A549 treated with Mapracorat at 1 μM for 4 hours (cell line): Measurements from ENCODE around the gene MSANTD2. TPM values are rescaled to one million over a fixed set of nuclear protein-coding genes. Genes with fewer than 3 reads are reported as not detected.

Source experiments
- total RNA-seq: library from RNA; stranded (reverse); fragments of 200-300 nt; extraction: Qiagen RNA extraction; gene quantifications from 5 replicates; pipeline ENCODE4 v1.2.3, GENCODE V29; 2022

Gene MSANTD2
- 5.5 to 6.3 TPM (median 5.8 TPM) in 5 replicates for total RNA-seq

DNA sequence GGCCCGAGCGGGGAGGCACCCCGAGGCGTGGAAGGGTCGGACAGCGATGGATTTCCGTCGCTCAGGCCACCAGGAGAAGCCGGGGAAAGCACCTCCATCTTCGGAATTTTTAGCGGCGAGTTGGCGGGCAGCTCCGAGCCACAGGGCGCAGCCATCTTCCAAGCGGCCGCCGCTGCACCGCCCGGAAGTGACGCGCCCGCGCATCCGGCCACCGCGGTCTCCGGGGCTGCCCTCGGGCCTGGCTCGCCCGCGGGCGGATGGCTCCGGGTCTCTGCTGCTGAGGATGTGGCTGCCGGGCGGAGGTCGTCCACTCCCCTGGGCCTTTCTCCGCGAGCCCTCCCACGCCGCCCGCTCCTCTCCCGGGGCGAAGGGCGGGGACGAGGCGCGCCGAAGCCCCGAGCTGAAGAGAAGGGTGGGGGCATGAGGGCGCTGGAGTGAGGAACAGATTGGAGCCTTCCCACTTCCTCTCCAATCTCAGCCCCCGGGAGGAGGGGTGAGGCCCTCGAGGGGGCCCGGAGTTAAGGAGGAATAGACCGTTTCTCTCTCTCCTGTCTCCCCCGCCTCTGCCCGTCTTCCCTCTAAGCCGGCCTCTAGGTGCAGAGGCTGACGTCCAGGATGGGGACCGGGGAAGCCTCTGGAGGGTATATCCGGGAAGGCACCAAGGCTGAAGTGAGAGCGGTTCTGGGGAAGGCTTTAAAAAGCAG, at the start of gene MSANTD2:
Gene MSANTD2, minus strand, starts transcription at position 181 of the 704 bp plus-strand sequence. Its CDS starts 26 bp downstream, at position 155.

DNA sequence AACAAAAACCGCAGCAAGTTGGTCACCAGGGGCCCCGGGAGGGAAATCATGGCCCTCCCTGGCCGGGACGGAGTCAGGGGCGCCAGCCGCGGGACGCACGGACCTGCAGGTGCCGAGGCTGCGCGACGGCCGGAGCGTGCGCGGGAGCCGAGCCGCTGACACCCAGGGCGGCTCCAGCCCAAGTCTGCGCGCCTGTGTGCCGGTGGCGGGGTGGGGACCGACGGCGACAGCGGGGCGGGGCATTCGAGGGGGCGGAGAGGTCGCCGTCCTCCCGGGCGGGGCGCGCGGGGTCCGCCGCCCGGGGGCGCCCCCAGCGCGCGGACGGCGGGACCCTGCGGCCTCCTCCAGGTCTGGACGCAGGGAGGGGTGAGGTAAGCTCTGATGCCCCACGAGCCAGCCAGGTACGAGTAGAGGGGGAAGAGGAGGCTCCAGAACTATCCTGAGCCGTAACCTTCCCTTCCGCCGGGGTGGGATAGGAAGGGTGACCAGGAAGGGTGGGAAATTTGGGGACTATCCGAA, 38.0 kb downstream of the MSANTD2 start, which contains the start of gene ESAM:
Gene ESAM, minus strand, starts transcription at position 186 of the 519 bp plus-strand sequence. Its CDS starts 136 bp downstream, at position 50.

DNA sequence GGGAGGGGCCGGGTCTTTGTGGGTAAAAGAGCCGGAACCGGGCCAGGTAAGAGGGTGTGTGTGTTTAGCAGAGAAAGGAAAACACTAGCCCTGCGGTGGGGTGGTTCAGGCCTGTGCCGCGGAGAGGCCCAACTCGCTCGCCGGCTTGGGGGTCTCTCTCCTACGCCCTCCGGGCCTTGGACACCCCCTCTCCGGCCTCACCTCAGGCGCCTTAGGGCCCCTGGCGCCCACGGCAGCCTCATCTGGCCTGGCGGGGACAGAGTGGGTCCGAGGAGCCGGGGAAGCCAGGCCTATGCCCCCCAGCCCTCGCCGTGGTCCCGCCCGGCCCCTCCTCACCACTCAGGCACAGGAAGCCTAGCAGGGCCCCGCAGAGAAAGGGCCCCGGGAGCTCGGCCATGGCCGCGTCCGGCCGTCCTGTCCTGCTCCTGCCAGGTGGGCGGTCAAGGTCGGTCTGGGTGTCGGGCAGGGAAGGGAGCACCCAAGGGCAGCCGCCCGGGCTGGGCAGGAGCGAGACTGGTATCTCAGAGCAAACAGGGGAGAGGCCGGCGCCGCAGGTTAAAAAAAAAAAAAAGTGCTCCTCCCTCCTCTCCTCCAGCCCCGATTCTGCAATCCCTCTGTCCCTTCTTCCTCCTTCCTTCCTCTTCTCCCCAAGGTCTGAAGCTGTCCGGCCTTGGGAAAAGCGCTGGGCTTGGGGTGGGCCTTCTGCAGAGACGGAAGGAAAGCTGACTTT, 48.3 kb downstream of the MSANTD2 start, which contains the start of gene VSIG2:
Gene VSIG2, minus strand, starts transcription at position 515 of the 730 bp plus-strand sequence. Its CDS starts 118 bp downstream, at position 397.

DNA sequence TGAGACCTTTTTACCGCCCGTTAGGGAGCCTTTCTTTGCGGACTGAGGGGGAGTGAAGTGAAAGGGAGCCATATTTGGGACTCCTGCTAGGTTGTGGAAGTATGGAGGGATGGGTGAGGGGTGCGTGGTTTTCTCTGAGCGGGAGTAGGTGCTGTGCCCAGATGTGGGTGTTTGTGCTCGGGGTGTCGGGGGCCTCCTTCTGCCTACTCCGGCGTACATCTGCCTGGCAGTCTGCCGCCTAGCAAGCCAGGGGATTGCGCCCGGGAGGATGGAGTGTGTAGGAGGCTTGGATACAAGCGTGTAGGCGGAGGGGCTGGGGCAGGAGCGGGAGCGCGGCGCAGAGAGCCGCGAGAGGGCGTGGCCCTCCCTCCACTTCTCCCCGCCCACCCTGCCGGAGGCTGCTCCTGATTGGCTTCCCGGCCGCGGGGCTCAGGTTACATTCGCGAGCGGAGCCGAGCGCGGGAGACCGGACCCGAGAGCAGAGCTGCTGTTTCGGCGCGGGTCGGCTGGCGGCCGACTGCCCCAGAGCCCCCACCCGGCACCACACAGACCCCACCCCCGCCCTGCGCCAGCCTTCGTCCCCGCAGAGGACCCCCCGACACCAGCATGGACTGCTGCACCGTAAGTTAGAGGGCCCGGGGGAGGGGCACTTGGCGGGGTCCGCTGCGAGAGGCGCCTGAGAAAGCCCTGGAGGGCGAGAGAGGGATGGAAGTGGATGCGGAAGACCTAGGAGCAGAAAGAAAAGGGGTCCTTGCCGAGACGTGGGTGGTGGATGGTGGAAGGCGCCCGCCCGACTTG, 60.5 kb downstream of the MSANTD2 start, which contains the start of gene NRGN:
Gene NRGN, plus strand, starts transcription at position 464 of the 798 bp plus-strand sequence. Its CDS starts 143 bp downstream, at position 607.

Other genes starting within 250 kb of the MSANTD2 start
- gene OR8A1, start 230.4 kb downstream of the MSANTD2 start, total RNA-seq: not detected in 5 replicates
- gene PANX3, start 189.0 kb downstream of the MSANTD2 start, total RNA-seq: not detected in 5 replicates
- gene TBRG1, start 177.5 kb downstream of the MSANTD2 start, total RNA-seq: 15.7 to 18.2 TPM (median 16.2 TPM) in 5 replicates
- gene SIAE, start 126.7 kb downstream of the MSANTD2 start, total RNA-seq: 13.0 to 17.2 TPM (median 14.6 TPM) in 5 replicates
- gene SPA17, start 126.5 kb downstream of the MSANTD2 start, total RNA-seq: 16.6 to 30.9 TPM (median 18.9 TPM) in 5 replicates
- gene NRGN, start 60.5 kb downstream of the MSANTD2 start, total RNA-seq: 6.4 to 10.9 TPM (median 9.7 TPM) in 5 replicates
- gene VSIG2, start 48.2 kb downstream of the MSANTD2 start, total RNA-seq: not detected in 5 replicates
- 10.9 to 15.1 TPM (median 13.5 TPM) in 5 replicates for gene ESAM, start 38.1 kb downstream of the MSANTD2 start, total RNA-seq
- 2.2 to 2.8 TPM (median 2.6 TPM) in 5 replicates for gene ROBO3, start 65.0 kb upstream of the MSANTD2 start, total RNA-seq
- gene ROBO4, start 97.5 kb upstream of the MSANTD2 start, total RNA-seq: not detected in 5 replicates
- not detected in 5 replicates for gene HEPN1, start 118.8 kb upstream of the MSANTD2 start, total RNA-seq
- gene HEPACAM, start 135.6 kb upstream of the MSANTD2 start, total RNA-seq: not detected in 5 replicates
- 0.44 to 0.86 TPM (median 0.70 TPM) in 5 replicates for gene CCDC15, start 153.8 kb upstream of the MSANTD2 start, total RNA-seq